HG02759 (cell line): Measurements from ENCODE around the gene KCNK3.

Experiments
- ATAC-seq: cut with Tn5 transposase; IDR thresholded peaks from one replicate; pipeline ENCODE4 v1.9.1; 2021; ENCODE audit warnings: mild to moderate bottlenecking, moderate library complexity; ENCODE audit not compliant: unreplicated experiment

Gene KCNK3

GRCh38 chr2:26685989-26686839, 6.3 kb upstream of the KCNK3 start:
- ATAC-seq: no peak

GRCh38 chr2:26687328-26687727, 5.2 kb upstream of the KCNK3 start:
- ATAC-seq: no peak

GRCh38 chr2:26687801-26688200, 4.7 kb upstream of the KCNK3 start:
- ATAC-seq: no peak

GRCh38 chr2:26691161-26691560, 1.4 kb upstream of the KCNK3 start:
- ATAC-seq: no peak

GRCh38 chr2:26691881-26692278, 642 bp upstream of the KCNK3 start:
- ATAC-seq: no peak

- no peak for ATAC-seq
Observed at GRCh38 chr2:26692897-26693849, 651 bp downstream of the KCNK3 start.

- ATAC-seq: no peak
Observed at GRCh38 chr2:26694001-26694400, 1.5 kb downstream of the KCNK3 start.

- no peak for ATAC-seq
Observed at GRCh38 chr2:26696351-26696816, 3.9 kb downstream of the KCNK3 start.

GRCh38 chr2:26697425-26697824, 4.9 kb downstream of the KCNK3 start:
- ATAC-seq: no peak

- ATAC-seq: no peak
Observed at GRCh38 chr2:26699295-26699694, 6.8 kb downstream of the KCNK3 start.

GRCh38 chr2:26700078-26700477, 7.6 kb downstream of the KCNK3 start:
- ATAC-seq: no peak

GRCh38 chr2:26701596-26701995, 9.1 kb downstream of the KCNK3 start:
- ATAC-seq: no peak

GRCh38 chr2:26702025-26702424, 9.5 kb downstream of the KCNK3 start:
- no peak for ATAC-seq

GRCh38 chr2:26704441-26704977, 12.0 kb downstream of the KCNK3 start:
- no peak for ATAC-seq

GRCh38 chr2:26705126-26705525, 12.6 kb downstream of the KCNK3 start:
- ATAC-seq: no peak

- ATAC-seq: no peak
Observed at GRCh38 chr2:26706093-26706492, 13.6 kb downstream of the KCNK3 start.

- no peak for ATAC-seq
Observed at GRCh38 chr2:26706616-26707473, 14.3 kb downstream of the KCNK3 start.

- no peak for ATAC-seq
Observed at GRCh38 chr2:26707747-26708146, 15.2 kb downstream of the KCNK3 start.

- ATAC-seq: no peak
Observed at GRCh38 chr2:26708457-26708856, 15.9 kb downstream of the KCNK3 start.

- ATAC-seq: no peak
Observed at GRCh38 chr2:26709323-26710110, 17.0 kb downstream of the KCNK3 start.
